Measurements from ENCODE around the gene ZEB1. TPM values are rescaled to one million over a fixed set of nuclear protein-coding genes. Genes with fewer than 3 reads are reported as not detected.

Gene ZEB1
- total and polyA plus RNA-seq, 10 of the 15 experiments (the other 5 are each of a cell fraction or from before 2014, with no cell fraction given) = 10.4 to 35.6 (median 24.5) TPM

DNA sequence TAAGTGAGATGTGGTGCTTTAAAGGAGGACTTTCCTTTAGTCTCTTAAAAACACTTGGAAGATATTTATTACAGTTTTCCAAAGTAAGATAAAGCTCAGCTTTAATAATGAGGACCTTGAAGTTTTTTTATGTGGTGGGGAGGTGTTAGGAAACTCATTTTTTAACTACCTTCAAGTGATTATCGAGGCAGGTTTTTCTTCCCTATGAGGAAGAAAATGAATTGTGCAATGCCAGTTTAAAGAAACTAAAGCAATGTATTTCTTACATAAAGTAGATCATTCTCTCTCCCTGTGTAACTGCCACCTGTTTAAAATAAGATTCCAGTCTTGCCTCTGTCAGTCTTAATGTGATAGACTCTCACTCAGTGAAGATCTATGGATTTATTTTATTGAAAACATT lies 27.9 kb downstream of the ZEB1 start:
- H3K4me1 ChIP-seq (ENCODE audit: control insufficient read depth, insufficient read depth, low read length) = peaks cover 35% of the 10 kb centered on the region
- no peak overlapping the region for H2AFZ ChIP-seq (ENCODE audit: control insufficient read depth, low read depth, low read length)
- H3K9ac ChIP-seq (ENCODE audit: control insufficient read depth, insufficient read depth, low read length) = no peak overlapping the region
- peak overlapping the region; percentile 46 for H3K27ac ChIP-seq (ENCODE audit: control insufficient read depth, insufficient read depth)
- no peak for FAIRE-seq
- ATAC-seq = no peak
- POLR2A ChIA-PET = no interaction called here
- H3K36me3 ChIP-seq (ENCODE audit: control insufficient read depth in 2 of 2, insufficient read depth in 2 of 2, low read length in 1 of 2) = no peaks in the 10 kb centered on the region
- H4K20me1 ChIP-seq (ENCODE audit: control insufficient read depth, insufficient read depth) = no peaks in the 10 kb centered on the region
- no peak overlapping the region for H3K4me3 ChIP-seq
- WGBS (ENCODE audit: insufficient coverage, insufficient replicate concordance, low lambda C conversion rate, missing lambda C conversion rate) = 95% methylated on average over 1 of the region's 1 CpG
- no peaks in the 10 kb centered on the region; the same call in 2 of the 3 replicates for H3K9me3 ChIP-seq (replicated peaks; ENCODE audit: control insufficient read depth, insufficient read depth, low read length)
- in situ Hi-C loops (cut with MboI) = no loop called here
- TF ChIP-seq MEF2A (IDR thresholded peaks at IDR 0.05; ENCODE audit: insufficient read depth, low read depth, low read length) (no peak), EGR1 (IDR thresholded peaks at IDR 0.05; ENCODE audit: borderline replicate concordance in 1 of 2, low read depth in 2 of 2, low read length in 2 of 2) (no peak), CTCF (IDR thresholded peaks at IDR 0.05 in 2 of 3, conservative IDR thresholded peaks at IDR 0.05 in 1 of 3; ENCODE audit: control insufficient read depth in 2 of 3, extremely low read depth in 1 of 3, insufficient read depth in 1 of 3, low read depth in 3 of 3, low read length in 3 of 3) (no peak), ZNF217 (IDR thresholded peaks at IDR 0.05) (no peak), RB1 (IDR thresholded peaks at IDR 0.05; ENCODE audit: borderline replicate concordance) (no peak), TCF7 (IDR thresholded peaks at IDR 0.05; ENCODE audit: borderline replicate concordance) (no peak), CEBPZ (IDR thresholded peaks at IDR 0.05; ENCODE audit: low read depth, low read length) (no peak), MXI1 (IDR thresholded peaks at IDR 0.05; ENCODE audit: low read depth, low read length) (no peak), PAX8 (IDR thresholded peaks at IDR 0.05) (no peak), POLR2AphosphoS2 (IDR thresholded peaks at IDR 0.05; ENCODE audit: low read depth, low read length) (no peak), NBN (IDR thresholded peaks at IDR 0.05) (no peak), BHLHE40 (IDR thresholded peaks at IDR 0.05; ENCODE audit: borderline replicate concordance in 1 of 2, low read depth in 2 of 2, low read length in 1 of 2) (no peak), HDAC2 (IDR thresholded peaks at IDR 0.05) (no peak), KAT2A (conservative IDR thresholded peaks at IDR 0.05; ENCODE audit: control insufficient read depth, low read depth, low read length) (no peak), SREBF1 (IDR thresholded peaks at IDR 0.05; ENCODE audit: low read length) (no peak), TCF12 (IDR thresholded peaks at IDR 0.05; ENCODE audit: low read depth, low read length) (no peak), RAD21 (IDR thresholded peaks at IDR 0.05; ENCODE audit: insufficient read depth, low read depth, low read length) (no peak), GATAD2B (conservative IDR thresholded peaks at IDR 0.05; ENCODE audit: low read depth) (no peak), CREB1 (IDR thresholded peaks at IDR 0.05; ENCODE audit: low read depth) (no peak)
- TF ChIP-seq, protein P1, sequence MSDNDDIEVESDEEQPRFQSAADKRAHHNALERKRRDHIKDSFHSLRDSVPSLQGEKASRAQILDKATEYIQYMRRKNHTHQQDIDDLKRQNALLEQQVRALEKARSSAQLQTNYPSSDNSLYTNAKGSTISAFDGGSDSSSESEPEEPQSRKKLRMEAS (IDR thresholded peaks at IDR 0.05; ENCODE audit: low read depth, low read length) = no peak
- BruUV-seq (replicated peaks) = no TSS peak
- no peak overlapping the region for H3K4me2 ChIP-seq (ENCODE audit: control insufficient read depth, insufficient read depth)
- RAD21 ChIA-PET (ENCODE audit: unreplicated experiment) = interaction anchor here (0.7 to 2.6 kb wide), 5 partner anchors 17 to 37 kb away, joined by 3 to 10 read pairs (median 4); no protein-coding TSS in a partner anchor
- intact Hi-C loops (cut with micrococcal nuclease; ENCODE audit: unreplicated experiment) = loop anchor here (5.0 kb wide), 1 partner anchor 35 kb away; no protein-coding TSS in a partner anchor
- CTCF ChIA-PET = interaction anchor here (0.6 kb wide), 1 partner anchor 649 kb away, joined by 3 read pairs; no protein-coding TSS in a partner anchor
- H3K27me3 ChIP-seq (replicated peaks in 1 of 2; ENCODE audit: control insufficient read depth in 2 of 2, insufficient read depth in 2 of 2, low read length in 1 of 2) = no peaks in the 10 kb centered on the region
- SMC1A ChIA-PET (ENCODE audit: uncharacterized antibody, unreplicated experiment) = interaction anchor here (0.6 to 10.2 kb wide), 6 partner anchors 6 to 167 kb away, joined by 3 to 94 read pairs (median 6); no protein-coding TSS in a partner anchor
- DNase-seq (ENCODE audit: low read depth, low spot score) = no peak
- peaks cover 98% of the 10 kb centered on the region for H3K79me2 ChIP-seq (ENCODE audit: control insufficient read depth, insufficient read depth, low read length)
